NCI-H2029 (cell line): Measurements from ENCODE around the gene FNDC3B.
A peak's percentile ranks its signal among the peaks of the same experiment; 100 is the strongest.
"Not testable (repeated sequence)": the region's sequence is repeated elsewhere in the genome, so short reads cannot be mapped to it uniquely, and the experiment has no call there.

Experiments
- DNase-seq: peaks from one replicate; lab custom pipeline; 2025; lab: John Stamatoyannopoulos, UW

Gene FNDC3B

GRCh38 chr3:172031996-172032395 is 7.4 kb upstream of the FNDC3B start:
- DNase-seq: no peak

- DNase-seq: no peak
These were observed 6.0 kb upstream of the FNDC3B start for GRCh38 chr3:172033396-172033795.

GRCh38 chr3:172034786-172035685 is 4.3 kb upstream of the FNDC3B start:
- DNase-seq: no peak

GRCh38 chr3:172036541-172037215 is 2.7 kb upstream of the FNDC3B start:
- no peak for DNase-seq

GRCh38 chr3:172038798-172039435 is 461 bp upstream of the FNDC3B start:
- no peak for DNase-seq

- DNase-seq: peak; percentile 31
These were observed 951 bp downstream of the FNDC3B start for GRCh38 chr3:172040078-172040980.

GRCh38 chr3:172040981-172041963 is 1.9 kb downstream of the FNDC3B start:
- DNase-seq: no peak

GRCh38 chr3:172042136-172042662 is 2.8 kb downstream of the FNDC3B start:
- no peak for DNase-seq

GRCh38 chr3:172042663-172043179 is 3.3 kb downstream of the FNDC3B start:
- DNase-seq: not testable (repeated sequence)

GRCh38 chr3:172043233-172043632 is 3.9 kb downstream of the FNDC3B start:
- DNase-seq: no peak

GRCh38 chr3:172043766-172044165 is 4.4 kb downstream of the FNDC3B start:
- no peak for DNase-seq

- no peak for DNase-seq
These were observed 5.6 kb downstream of the FNDC3B start for GRCh38 chr3:172044833-172045585.

GRCh38 chr3:172046268-172046915 is 7.0 kb downstream of the FNDC3B start:
- DNase-seq: no peak

- DNase-seq: no peak
These were observed 8.3 kb downstream of the FNDC3B start for GRCh38 chr3:172047567-172048115.

- no peak for DNase-seq
These were observed 9.2 kb downstream of the FNDC3B start for GRCh38 chr3:172048599-172048998.

- no peak for DNase-seq
These were observed 12.1 kb downstream of the FNDC3B start for GRCh38 chr3:172051310-172051956.

- no peak for DNase-seq
These were observed 12.6 kb downstream of the FNDC3B start for GRCh38 chr3:172051957-172052354.

- no peak for DNase-seq
These were observed 13.0 kb downstream of the FNDC3B start for GRCh38 chr3:172052405-172052804.
